ENCODE measurements around the gene ANKRD63.

GRCh38 chr15:40243126-40243810, 39.6 kb downstream of the ANKRD63 start:
- TF ChIP-seq ARNTL (CRISPR knock-in tag; IDR thresholded peaks at IDR 0.05; ENCODE audit: borderline replicate concordance, low read depth) (no peak), ZNF8 (CRISPR knock-in tag; IDR thresholded peaks at IDR 0.05) (no peak), ZFP30 (CRISPR knock-in tag; IDR thresholded peaks at IDR 0.05) (no peak)

All from SK-N-SH treated with all-trans-retinoic acid at 6 μM for 48 hours (cell line).